DMS114 treated with DMSO at 0.1 percent for 48 hours (cell line): Measurements from ENCODE around the gene PKLR.
"Not testable (repeated sequence)": the region's sequence is repeated elsewhere in the genome, so short reads cannot be mapped to it uniquely, and the experiment has no call there.

Experiments
- DNase-seq: peaks from one replicate; lab custom pipeline; 2025; ENCODE audit not compliant: unreplicated experiment; lab: John Stamatoyannopoulos, UW

The PKLR gene

GRCh38 chr1:155256058-155256852 is 45.0 kb downstream of the PKLR start:
- no peak for DNase-seq

GRCh38 chr1:155255243-155256007 is 45.8 kb downstream of the PKLR start, which contains the start of gene ENTREP3:
ENTREP3 (minus strand) TSS chr1:155255483; CDS start chr1:155254877, 606 bp downstream.
- peak; percentile 88 for DNase-seq

- DNase-seq, result no peak
These were observed 46.5 kb downstream of the PKLR start for GRCh38 chr1:155254714-155255242.

GRCh38 chr1:155254228-155254713 is 47.0 kb downstream of the PKLR start:
- no peak for DNase-seq

- no peak for DNase-seq
These were observed 47.4 kb downstream of the PKLR start for GRCh38 chr1:155253797-155254196.

GRCh38 chr1:155253208-155253607 is 48.0 kb downstream of the PKLR start:
- DNase-seq, result peak; percentile 54

- DNase-seq, result no peak
These were observed 49.7 kb downstream of the PKLR start for GRCh38 chr1:155251566-155251965.

- peak; percentile 93 for DNase-seq
These were observed 50.4 kb downstream of the PKLR start for GRCh38 chr1:155250633-155251449.

- no peak for DNase-seq
These were observed 51.0 kb downstream of the PKLR start for GRCh38 chr1:155250246-155250632.

- no peak for DNase-seq
These were observed 53.3 kb downstream of the PKLR start for GRCh38 chr1:155247667-155248553.

GRCh38 chr1:155246796-155247195 is 54.4 kb downstream of the PKLR start:
- DNase-seq, result not testable (repeated sequence)

- DNase-seq, result no peak
These were observed 56.1 kb downstream of the PKLR start for GRCh38 chr1:155245163-155245524.

- DNase-seq, result peak; percentile 100
These were observed 56.7 kb downstream of the PKLR start for GRCh38 chr1:155244368-155245162.

- no peak for DNase-seq
These were observed 58.4 kb downstream of the PKLR start for GRCh38 chr1:155242805-155243358.

GRCh38 chr1:155241841-155242264 is 59.4 kb downstream of the PKLR start:
- no peak for DNase-seq

- peak; percentile 87 for DNase-seq
These were observed 60.1 kb downstream of the PKLR start for GRCh38 chr1:155241069-155241679.
